ENCODE results near the gene CTAGE1.

DNA sequence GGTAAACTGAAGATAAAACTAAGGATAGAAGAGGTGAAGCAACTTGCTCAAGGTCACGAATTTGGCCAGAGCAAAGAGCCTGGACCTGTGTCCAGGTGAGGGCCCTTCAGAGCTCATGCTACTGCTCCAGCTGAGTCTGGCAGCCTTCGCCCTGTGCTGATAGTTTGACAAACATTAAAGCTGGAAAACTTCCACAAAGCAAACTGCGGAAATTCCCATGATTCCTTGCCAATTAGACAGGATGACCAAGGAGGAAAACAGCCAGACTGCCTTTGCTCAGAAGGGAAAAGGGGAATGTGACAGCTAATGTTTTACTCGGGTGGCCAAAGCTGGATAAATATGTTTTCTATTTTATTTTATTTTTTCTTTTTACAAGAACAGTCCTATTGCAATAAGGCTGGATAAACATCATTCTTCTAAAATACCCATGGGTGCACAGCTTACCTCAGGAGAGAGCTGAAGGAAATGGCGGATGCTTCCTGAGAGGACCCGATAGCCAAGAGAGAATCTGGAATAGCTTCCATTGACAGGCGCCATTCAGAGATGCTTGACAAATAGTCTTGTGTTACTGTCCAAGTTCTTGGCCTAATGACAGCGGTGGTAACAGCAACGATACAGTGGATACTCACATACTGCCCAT lies 5.3 kb upstream of the CTAGE1 start:
- TF ChIP-seq POLR2A (IDR thresholded peaks at IDR 0.05), result no peak
- no peak for TF ChIP-seq CTCF (IDR thresholded peaks at IDR 0.05)
- TF ChIP-seq POLR2AphosphoS5 (IDR thresholded peaks at IDR 0.05), result peak in 1 of 4 donors; percentile 16

All from sigmoid colon (tissue), 4 donors.